Measurements from ENCODE around the gene RBM20. TPM values are rescaled to one million over a fixed set of nuclear protein-coding genes. Genes with fewer than 3 reads are reported as not detected.
"Not testable (repeated sequence)": the region's sequence is repeated elsewhere in the genome, so short reads cannot be mapped to it uniquely, and the experiment has no call there.

The RBM20 gene
- total RNA-seq, 2 experiments from 2014 or later: 0.06 to 0.17 TPM

- peaks cover 19% of the 10 kb centered on the region for H3K27me3 Mint-ChIP-seq
- ATAC-seq (ENCODE audit: low read depth) (no peak), DNase-seq (no peak)
- H3K4me1 Mint-ChIP-seq: peaks cover 16% of the 10 kb centered on the region
- no peaks in the 10 kb centered on the region for H3K36me3 Mint-ChIP-seq
- H3K9me3 Mint-ChIP-seq: no peaks in the 10 kb centered on the region
- H3K27ac Mint-ChIP-seq: peak overlapping the region; percentile 46
- POLR2A ChIA-PET: no interaction called here
- no peak overlapping the region for H3K4me3 Mint-ChIP-seq
Measured at GRCh38 chr10:110661292-110661691, 17.2 kb downstream of the RBM20 start.

GRCh38 chr10:110664483-110665420 is 20.6 kb downstream of the RBM20 start:
- DNase-seq (no peak), ATAC-seq (ENCODE audit: low read depth) (no peak)
- Mint-ChIP-seq H3K9me3 (no peaks in the 10 kb centered on the region), H3K27me3 (peaks cover 40% of the 10 kb centered on the region), H3K27ac (no peak overlapping the region), H3K4me3 (no peak overlapping the region), H3K4me1 (peaks cover 16% of the 10 kb centered on the region), H3K36me3 (no peaks in the 10 kb centered on the region)
- POLR2A ChIA-PET: no interaction called here

GRCh38 chr10:110666259-110666658 is 22.1 kb downstream of the RBM20 start:
- DNase-seq; H3K36me3 Mint-ChIP-seq; H3K9me3 Mint-ChIP-seq; H3K4me3 Mint-ChIP-seq; ATAC-seq (ENCODE audit: low read depth); POLR2A ChIA-PET; H3K27ac Mint-ChIP-seq: not testable (repeated sequence)
- Mint-ChIP-seq H3K27me3 (peaks cover 49% of the 10 kb centered on the region), H3K4me1 (peaks cover 12% of the 10 kb centered on the region)

- Mint-ChIP-seq H3K36me3 (no peaks in the 10 kb centered on the region), H3K27me3 (peaks cover 49% of the 10 kb centered on the region), H3K27ac (no peak overlapping the region), H3K9me3 (no peaks in the 10 kb centered on the region), H3K4me1 (peaks cover 8% of the 10 kb centered on the region), H3K4me3 (no peak overlapping the region)
- DNase-seq (no peak), ATAC-seq (ENCODE audit: low read depth) (no peak)
- POLR2A ChIA-PET: no interaction called here
Measured at GRCh38 chr10:110666673-110667072, 22.5 kb downstream of the RBM20 start.

GRCh38 chr10:110667620-110668343 is 23.6 kb downstream of the RBM20 start:
- Mint-ChIP-seq H3K4me3 (no peak overlapping the region), H3K27me3 (peaks cover 50% of the 10 kb centered on the region), H3K9me3 (no peaks in the 10 kb centered on the region), H3K4me1 (peaks cover 5% of the 10 kb centered on the region), H3K36me3 (no peaks in the 10 kb centered on the region), H3K27ac (no peak overlapping the region)
- DNase-seq (no peak), ATAC-seq (ENCODE audit: low read depth) (no peak)
- POLR2A ChIA-PET: no interaction called here

- ATAC-seq (ENCODE audit: low read depth): no peak
- Mint-ChIP-seq H3K4me3 (no peak overlapping the region), H3K36me3 (no peaks in the 10 kb centered on the region), H3K27ac (no peak overlapping the region), H3K27me3 (peaks cover 48% of the 10 kb centered on the region), H3K9me3 (no peaks in the 10 kb centered on the region), H3K4me1 (peaks cover 4% of the 10 kb centered on the region)
- DNase-seq: no peak
- POLR2A ChIA-PET: no interaction called here
Measured at GRCh38 chr10:110668443-110668842, 24.3 kb downstream of the RBM20 start.

GRCh38 chr10:110670335-110670734 is 26.2 kb downstream of the RBM20 start:
- ATAC-seq (ENCODE audit: low read depth) (no peak), DNase-seq (no peak)
- POLR2A ChIA-PET: no interaction called here
- Mint-ChIP-seq H3K36me3 (no peaks in the 10 kb centered on the region), H3K9me3 (no peaks in the 10 kb centered on the region), H3K27ac (no peak overlapping the region), H3K4me1 (peaks cover 4% of the 10 kb centered on the region), H3K4me3 (no peak overlapping the region), H3K27me3 (peaks cover 49% of the 10 kb centered on the region)

- POLR2A ChIA-PET: interaction anchor here (0.6 to 1.5 kb wide), 5 partner anchors 62 to 367 kb away, joined by 3 to 6 read pairs (median 3); partner anchors contain the start of gene SMNDC1
- H3K4me3 Mint-ChIP-seq: peak overlapping the region; percentile 90
- peak overlapping the region; percentile 82 for H3K27ac Mint-ChIP-seq
- no peaks in the 10 kb centered on the region for H3K9me3 Mint-ChIP-seq
- no peaks in the 10 kb centered on the region for H3K36me3 Mint-ChIP-seq
- H3K27me3 Mint-ChIP-seq: peaks cover 43% of the 10 kb centered on the region
- peak; percentile 83 for DNase-seq
- H3K4me1 Mint-ChIP-seq: peaks cover 4% of the 10 kb centered on the region
- ATAC-seq (ENCODE audit: low read depth): peak; percentile 93
Measured at GRCh38 chr10:110671788-110672579, 27.8 kb downstream of the RBM20 start.

- DNase-seq (no peak), ATAC-seq (ENCODE audit: low read depth) (no peak)
- H3K27me3 Mint-ChIP-seq: peaks cover 39% of the 10 kb centered on the region
- no peaks in the 10 kb centered on the region for H3K9me3 Mint-ChIP-seq
- H3K36me3 Mint-ChIP-seq: no peaks in the 10 kb centered on the region
- H3K27ac Mint-ChIP-seq: peak overlapping the region; percentile 82
- H3K4me1 Mint-ChIP-seq: peaks cover 4% of the 10 kb centered on the region
- H3K4me3 Mint-ChIP-seq: peak overlapping the region; percentile 90
- POLR2A ChIA-PET: interaction anchor here (1.0 to 1.5 kb wide), 2 partner anchors 62 to 368 kb away, joined by 3 to 5 read pairs; partner anchors contain the start of gene SMNDC1
Measured at GRCh38 chr10:110672580-110672919, 28.4 kb downstream of the RBM20 start.

GRCh38 chr10:110676016-110676415 is 31.9 kb downstream of the RBM20 start:
- DNase-seq (no peak), ATAC-seq (ENCODE audit: low read depth) (no peak)
- H3K4me1 Mint-ChIP-seq: peaks cover 8% of the 10 kb centered on the region
- no peak overlapping the region for H3K4me3 Mint-ChIP-seq
- no peak overlapping the region for H3K27ac Mint-ChIP-seq
- no peaks in the 10 kb centered on the region for H3K9me3 Mint-ChIP-seq
- POLR2A ChIA-PET: no interaction called here
- no peaks in the 10 kb centered on the region for H3K36me3 Mint-ChIP-seq
- H3K27me3 Mint-ChIP-seq: peaks cover 16% of the 10 kb centered on the region

- no peaks in the 10 kb centered on the region for H3K9me3 Mint-ChIP-seq
- POLR2A ChIA-PET: no interaction called here
- H3K4me3 Mint-ChIP-seq: no peak overlapping the region
- no peaks in the 10 kb centered on the region for H3K36me3 Mint-ChIP-seq
- DNase-seq: no peak
- no peak overlapping the region for H3K27ac Mint-ChIP-seq
- peaks cover 31% of the 10 kb centered on the region for H3K27me3 Mint-ChIP-seq
- no peak for ATAC-seq (ENCODE audit: low read depth)
- H3K4me1 Mint-ChIP-seq: peaks cover 5% of the 10 kb centered on the region
Measured at GRCh38 chr10:110679486-110680272, 35.5 kb downstream of the RBM20 start.

- no peak for ATAC-seq (ENCODE audit: low read depth)
- H3K4me3 Mint-ChIP-seq: no peak overlapping the region
- DNase-seq: no peak
- POLR2A ChIA-PET: no interaction called here
- H3K9me3 Mint-ChIP-seq: no peaks in the 10 kb centered on the region
- no peaks in the 10 kb centered on the region for H3K36me3 Mint-ChIP-seq
- H3K4me1 Mint-ChIP-seq: peaks cover 5% of the 10 kb centered on the region
- peak overlapping the region; percentile 7 for H3K27ac Mint-ChIP-seq
- peaks cover 29% of the 10 kb centered on the region for H3K27me3 Mint-ChIP-seq
Measured at GRCh38 chr10:110680273-110681020, 36.3 kb downstream of the RBM20 start.
